HEK293T (cell line): Measurements from ENCODE around the gene ECE2.

Experiments
- CTCF ChIA-PET: fragments of 350-600 bp; formaldehyde crosslinking; extraction: SDS; loops from one replicate; lab custom pipeline; 2021; ENCODE audit warnings: antibody characterized with exemption, inconsistent platforms; lab: Yijun Ruan, JAX
- POLR2A ChIA-PET: fragments of 350-600 bp; formaldehyde crosslinking; extraction: SDS; loops from one replicate; lab custom pipeline; 2020; ENCODE audit warnings: antibody characterized with exemption, inconsistent platforms; lab: Yijun Ruan, JAX
- DNase-seq: peaks from one replicate; pipeline ENCODE4 v3.0.0; 2012; ENCODE audit warnings: mixed read lengths; ENCODE audit errors: extremely low spot score
- ARNT ChIP-seq: fragments of 450-650 bp; IDR thresholded peaks from 2 replicates; pipeline ENCODE4 v1.6.1; 2017; ENCODE audit warnings: mild to moderate bottlenecking
- BHLHE40 ChIP-seq: fragments of 450-650 bp; IDR thresholded peaks from 2 replicates; pipeline ENCODE4 v1.6.1; 2016; ENCODE audit warnings: mild to moderate bottlenecking, moderate library complexity, borderline replicate concordance
- CTBP1 ChIP-seq: fragments of 450-650 bp; IDR thresholded peaks from 2 replicates; pipeline ENCODE4 v1.6.1; 2016; ENCODE audit warnings: borderline replicate concordance
- ELF4 ChIP-seq: fragments of 450-650 bp; IDR thresholded peaks from 2 replicates; pipeline ENCODE4 v1.6.1; 2017; ENCODE audit warnings: antibody characterized with exemption
- FOXA1 ChIP-seq: fragments of 450-650 bp; IDR thresholded peaks from 2 replicates; pipeline ENCODE4 v1.6.1; 2016; ENCODE audit warnings: mild to moderate bottlenecking
- FOXK2 ChIP-seq: fragments of 450-650 bp; IDR thresholded peaks from 2 replicates; pipeline ENCODE4 v1.6.1; 2016; ENCODE audit warnings: mild to moderate bottlenecking
- FOXM1 ChIP-seq: fragments of 450-650 bp; IDR thresholded peaks from 2 replicates; pipeline ENCODE4 v1.6.1; 2017; ENCODE audit warnings: mild to moderate bottlenecking, borderline replicate concordance
- HDGF ChIP-seq: fragments of 450-650 bp; IDR thresholded peaks from 2 replicates; pipeline ENCODE4 v1.6.1; 2017; ENCODE audit warnings: antibody characterized with exemption, borderline replicate concordance
- L3MBTL2 ChIP-seq: fragments of 450-650 bp; conservative IDR thresholded peaks from 2 replicates; pipeline ENCODE4 v1.6.1; 2016; ENCODE audit warnings: mild to moderate bottlenecking
- LEF1 ChIP-seq: fragments of 450-650 bp; IDR thresholded peaks from 2 replicates; pipeline ENCODE4 v1.6.1; 2017; ENCODE audit warnings: mild to moderate bottlenecking, borderline replicate concordance
- NFRKB ChIP-seq: fragments of 450-650 bp; IDR thresholded peaks from 2 replicates; pipeline ENCODE4 v1.6.1; 2016; ENCODE audit warnings: mild to moderate bottlenecking, moderate library complexity
- SP1 ChIP-seq: fragments of 450-650 bp; IDR thresholded peaks from 2 replicates; pipeline ENCODE4 v1.6.1; 2017
- SUZ12 ChIP-seq: fragments of 450-650 bp; IDR thresholded peaks from 2 replicates; pipeline ENCODE4 v1.6.1; 2016; ENCODE audit warnings: mild to moderate bottlenecking
- TARDBP ChIP-seq: fragments of 450-650 bp; IDR thresholded peaks from 2 replicates; pipeline ENCODE4 v1.6.1; 2016
- ZNF384 ChIP-seq: fragments of 450-650 bp; IDR thresholded peaks from 2 replicates; pipeline ENCODE4 v1.6.1; 2016
- TF ChIP-seq, protein P1 (sequence below): fragments of 450-650 bp; IDR thresholded peaks from 2 replicates; pipeline ENCODE4 v1.6.1; 2016

ECE2 gene

DNA sequence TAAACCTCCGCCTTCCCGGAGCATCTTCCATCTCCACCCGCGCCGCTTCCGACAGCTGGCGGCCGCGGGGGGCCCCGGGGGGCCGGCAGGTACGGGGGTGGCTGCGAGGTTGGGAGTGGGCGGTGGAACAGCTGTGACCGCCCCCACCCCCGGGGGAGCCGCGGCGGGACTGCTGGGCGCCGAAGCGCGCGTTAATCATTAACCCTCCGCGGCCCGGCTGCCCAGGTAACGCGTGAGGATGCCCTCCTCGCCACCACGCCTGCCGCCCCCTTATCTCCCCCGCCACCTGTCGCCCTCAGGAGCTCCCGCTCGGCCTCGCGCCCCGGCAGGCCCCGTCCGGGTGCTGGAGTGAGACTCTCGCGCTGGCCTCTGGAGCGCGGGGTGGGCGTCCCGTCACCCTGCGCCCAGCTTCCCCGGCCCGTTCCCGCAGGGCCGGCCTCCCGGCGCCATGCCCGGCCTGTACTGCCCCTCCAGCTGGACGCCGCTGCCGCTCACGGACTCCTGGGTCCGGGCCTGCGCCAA lies 45.7 kb upstream of the ECE2 start:
- POLR2A ChIA-PET, result no interaction called here
- no peak for DNase-seq
- CTCF ChIA-PET, result interaction anchor here (0.5 kb wide), 1 partner anchor 20 kb away, joined by 4 read pairs; the partner anchor contains the start of gene EEF1AKMT4
- TF ChIP-seq FOXA1, result no peak
- TF ChIP-seq FOXK2, result no peak
- TF ChIP-seq ELF4, result no peak

DNA sequence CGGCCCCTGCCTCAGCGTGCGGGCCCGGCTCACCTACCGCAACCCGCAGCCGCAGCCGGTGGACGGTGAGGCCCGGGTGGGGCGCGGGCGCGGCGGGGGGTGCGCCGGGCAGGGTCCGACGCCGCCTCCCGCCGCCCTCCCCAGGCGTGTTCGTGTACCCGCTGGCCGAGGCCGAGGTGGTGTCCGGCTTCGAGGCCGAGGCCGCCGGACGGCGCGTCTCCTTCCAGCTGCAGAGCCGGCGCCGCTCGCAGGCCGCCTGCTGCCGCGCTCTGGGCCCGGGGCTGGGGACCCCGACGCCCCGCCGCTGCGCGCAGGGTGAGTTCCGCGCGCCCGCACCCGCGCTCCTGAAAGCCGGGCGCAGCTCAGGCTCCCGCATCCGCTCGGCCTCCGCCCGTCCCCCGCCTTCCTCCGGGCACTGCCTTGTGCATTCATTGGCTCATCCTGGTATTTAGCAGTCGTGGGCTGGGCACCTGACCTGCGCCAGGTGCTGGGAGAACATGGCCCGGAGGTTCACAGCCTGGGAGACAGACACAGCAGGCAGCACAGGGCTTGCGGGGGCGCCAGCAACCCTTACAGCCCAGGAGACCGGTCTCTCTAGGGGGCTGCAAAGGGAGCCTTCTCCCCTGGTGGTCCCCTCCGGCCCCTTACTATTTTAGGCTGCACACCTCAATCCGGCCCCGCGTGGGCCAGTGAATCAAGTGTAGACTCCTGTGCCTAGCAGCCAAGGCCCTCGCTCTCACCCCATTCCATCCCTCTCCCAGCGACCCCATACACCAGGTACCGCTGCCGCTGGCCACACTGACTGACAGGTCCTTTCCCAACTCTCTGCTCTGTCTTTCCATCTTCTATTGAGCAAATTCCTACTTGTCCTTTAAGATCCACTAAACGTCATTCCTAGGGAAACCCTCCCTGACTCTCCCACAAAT lies 45.0 kb upstream of the ECE2 start:
- TF ChIP-seq NFRKB, result no peak
- TF ChIP-seq CTBP1, result no peak
- no peak for TF ChIP-seq HDGF
- ChIA-PET CTCF (interaction anchor here (0.5 to 0.6 kb wide), 2 partner anchors 12 to 19 kb away, joined by 3 to 4 read pairs; partner anchors contain the start of gene EEF1AKMT4), POLR2A (no interaction called here)
- DNase-seq, result no peak

DNA sequence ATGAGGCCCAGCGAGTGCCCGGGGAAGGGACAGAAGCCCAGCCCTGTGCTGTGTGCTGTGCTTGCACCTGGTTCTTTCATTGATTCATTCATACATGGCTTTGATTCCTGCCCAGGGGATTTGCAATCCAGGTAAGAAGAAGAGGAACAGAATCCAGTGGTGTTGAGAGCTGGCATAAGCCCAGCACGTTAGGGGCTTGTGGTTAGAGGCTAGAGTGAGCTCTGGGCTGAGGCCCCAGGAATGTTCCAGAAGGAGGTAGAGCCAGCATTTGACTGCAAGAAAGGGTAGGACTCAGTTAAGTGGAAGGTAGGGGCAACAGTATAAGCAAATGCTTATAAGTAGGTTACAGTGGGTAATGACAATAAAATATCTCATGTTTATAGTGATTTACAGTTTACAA lies 44.2 kb upstream of the ECE2 start:
- TF ChIP-seq TARDBP (no peak), ZNF384 (no peak), FOXA1 (no peak), ELF4 (no peak), L3MBTL2 (no peak), BHLHE40 (no peak), LEF1 (no peak), NFRKB (no peak)
- ChIA-PET CTCF (interaction anchor here (0.6 kb wide), 1 partner anchor 13 kb away, joined by 3 read pairs; no protein-coding TSS in a partner anchor), POLR2A (no interaction called here)
- DNase-seq, result no peak

DNA sequence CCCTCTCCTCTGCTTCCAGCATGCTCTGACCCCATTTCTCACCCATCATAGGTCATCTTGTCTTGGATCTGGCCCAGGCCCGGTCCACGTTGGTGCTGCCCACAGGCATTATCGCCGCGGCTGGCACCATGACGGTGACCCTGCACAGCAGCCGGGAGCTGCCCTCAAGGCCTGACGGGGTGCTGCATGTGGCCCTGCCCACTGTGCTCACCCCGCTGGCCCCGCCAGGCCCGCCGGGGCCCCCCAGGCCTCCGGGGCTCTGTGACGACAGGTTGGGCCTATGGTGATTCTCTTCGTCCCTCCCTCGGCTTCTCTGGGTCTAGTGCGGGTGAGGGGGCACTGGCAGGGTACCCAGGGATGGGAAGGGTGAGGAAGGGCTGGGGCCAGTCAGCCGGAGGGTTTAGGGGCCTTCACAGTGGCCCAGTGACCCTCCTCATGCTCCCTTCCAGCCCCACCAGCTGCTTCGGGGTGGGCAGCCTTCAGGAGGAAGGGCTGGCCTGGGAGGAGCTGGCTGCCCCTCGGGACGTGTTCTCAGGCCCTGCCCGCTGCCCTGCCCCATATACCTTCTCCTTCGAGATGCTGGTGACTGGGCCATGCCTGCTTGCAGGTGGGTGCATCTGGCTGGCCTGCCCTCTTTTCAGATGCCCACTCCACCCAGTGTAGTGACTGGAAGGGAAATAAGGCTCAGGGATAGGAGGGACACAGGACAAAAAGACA lies 42.5 kb upstream of the ECE2 start:
- CTCF ChIA-PET, result no interaction called here
- no peak for DNase-seq
- TF ChIP-seq L3MBTL2 (no peak), FOXA1 (no peak), HDGF (no peak), FOXM1 (no peak), SUZ12 (no peak), ARNT (no peak), FOXK2 (no peak), SP1 (no peak), BHLHE40 (no peak), LEF1 (no peak)
- TF ChIP-seq, protein P1, sequence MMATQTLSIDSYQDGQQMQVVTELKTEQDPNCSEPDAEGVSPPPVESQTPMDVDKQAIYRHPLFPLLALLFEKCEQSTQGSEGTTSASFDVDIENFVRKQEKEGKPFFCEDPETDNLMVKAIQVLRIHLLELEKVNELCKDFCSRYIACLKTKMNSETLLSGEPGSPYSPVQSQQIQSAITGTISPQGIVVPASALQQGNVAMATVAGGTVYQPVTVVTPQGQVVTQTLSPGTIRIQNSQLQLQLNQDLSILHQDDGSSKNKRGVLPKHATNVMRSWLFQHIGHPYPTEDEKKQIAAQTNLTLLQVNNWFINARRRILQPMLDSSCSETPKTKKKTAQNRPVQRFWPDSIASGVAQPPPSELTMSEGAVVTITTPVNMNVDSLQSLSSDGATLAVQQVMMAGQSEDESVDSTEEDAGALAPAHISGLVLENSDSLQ, result no peak
- POLR2A ChIA-PET, result no interaction called here

DNA sequence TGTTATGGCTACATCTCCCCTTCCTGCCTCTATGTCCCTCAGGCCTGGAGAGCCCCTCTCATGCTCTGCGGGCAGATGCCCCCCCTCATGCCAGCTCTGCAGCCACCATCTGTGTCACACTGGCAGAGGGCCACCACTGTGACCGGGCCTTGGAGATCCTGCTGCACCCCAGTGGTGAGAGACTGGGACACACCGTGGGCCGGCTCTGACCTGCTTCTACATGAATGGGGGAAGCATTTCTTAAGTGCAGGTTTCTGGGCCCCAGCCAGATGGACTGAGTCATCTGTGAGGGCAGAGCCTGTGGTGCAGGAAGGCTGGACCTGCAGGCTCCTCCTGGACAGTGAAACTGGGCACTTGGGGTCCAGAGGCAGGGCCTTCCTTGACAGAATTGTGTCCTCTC lies 41.6 kb upstream of the ECE2 start:
- no peak for TF ChIP-seq ARNT
- no peak for TF ChIP-seq TARDBP
- TF ChIP-seq, protein P1, result no peak
- TF ChIP-seq NFRKB, result no peak
- TF ChIP-seq CTBP1, result no peak
- TF ChIP-seq FOXM1, result no peak
- no peak for TF ChIP-seq BHLHE40
- no peak for TF ChIP-seq ZNF384
- no peak for TF ChIP-seq L3MBTL2
- no peak for TF ChIP-seq SUZ12
- DNase-seq, result no peak
- ChIA-PET POLR2A (no interaction called here), CTCF (no interaction called here)

DNA sequence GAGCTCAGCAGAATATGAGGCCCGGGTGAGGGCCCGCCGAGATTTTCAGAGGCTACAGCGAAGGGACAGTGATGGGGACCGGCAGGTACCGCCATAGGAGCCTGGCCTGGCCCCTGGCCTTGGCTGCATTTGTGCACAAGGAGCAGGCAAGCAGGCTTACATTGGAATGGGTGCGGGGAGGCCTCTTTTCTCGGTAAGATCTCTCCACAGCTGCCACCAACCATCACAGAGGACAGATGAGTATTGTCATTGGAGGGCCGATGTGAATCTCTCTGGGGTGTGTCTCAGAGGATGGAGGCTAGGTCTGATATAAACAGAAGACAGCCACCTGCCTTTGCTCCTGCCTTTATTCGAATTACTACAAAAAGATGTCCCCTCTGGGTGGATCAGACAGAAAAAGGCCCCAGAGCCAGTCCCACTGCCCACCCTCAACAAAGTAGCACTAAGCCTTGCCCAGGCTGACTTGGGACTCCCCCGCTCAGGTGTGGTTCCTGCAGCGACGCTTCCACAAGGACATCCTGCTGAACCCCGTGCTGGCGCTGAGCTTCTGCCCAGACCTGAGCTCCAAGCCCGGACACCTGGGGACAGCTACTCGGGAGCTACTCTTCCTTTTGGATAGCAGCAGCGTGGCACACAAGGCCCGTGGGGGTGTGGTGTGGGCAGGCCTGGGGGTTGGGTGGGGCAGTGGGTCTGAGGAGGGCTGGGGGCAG lies 41.0 kb upstream of the ECE2 start:
- ChIA-PET POLR2A (no interaction called here), CTCF (no interaction called here)
- no peak for TF ChIP-seq CTBP1
- TF ChIP-seq HDGF, result no peak
- no peak for TF ChIP-seq SP1
- no peak for TF ChIP-seq TARDBP
- TF ChIP-seq, protein P1, result no peak
- no peak for TF ChIP-seq FOXM1
- no peak for TF ChIP-seq BHLHE40
- no peak for TF ChIP-seq NFRKB
- TF ChIP-seq ZNF384, result no peak
- no peak for TF ChIP-seq SUZ12
- TF ChIP-seq FOXA1, result no peak
- TF ChIP-seq L3MBTL2, result no peak
- TF ChIP-seq LEF1, result no peak
- no peak for TF ChIP-seq FOXK2
- DNase-seq, result no peak
